IPS-18c (cell line): ENCODE results near the gene ZDHHC8.

Experiments used
- H3K4me3 ChIP-seq: 2 replicates; pipeline ENCODE4 v1.7.0; 2013; ENCODE audit warnings: low read depth, mild to moderate bottlenecking, low read length, moderate library complexity; ENCODE audit not compliant: insufficient read depth
- H3K9me3 ChIP-seq: one replicate; pipeline ENCODE4 v1.6.1; 2013; ENCODE audit warnings: mild to moderate bottlenecking, low read length, moderate library complexity; ENCODE audit not compliant: control insufficient read depth, insufficient read depth

ZDHHC8 gene, protein sequence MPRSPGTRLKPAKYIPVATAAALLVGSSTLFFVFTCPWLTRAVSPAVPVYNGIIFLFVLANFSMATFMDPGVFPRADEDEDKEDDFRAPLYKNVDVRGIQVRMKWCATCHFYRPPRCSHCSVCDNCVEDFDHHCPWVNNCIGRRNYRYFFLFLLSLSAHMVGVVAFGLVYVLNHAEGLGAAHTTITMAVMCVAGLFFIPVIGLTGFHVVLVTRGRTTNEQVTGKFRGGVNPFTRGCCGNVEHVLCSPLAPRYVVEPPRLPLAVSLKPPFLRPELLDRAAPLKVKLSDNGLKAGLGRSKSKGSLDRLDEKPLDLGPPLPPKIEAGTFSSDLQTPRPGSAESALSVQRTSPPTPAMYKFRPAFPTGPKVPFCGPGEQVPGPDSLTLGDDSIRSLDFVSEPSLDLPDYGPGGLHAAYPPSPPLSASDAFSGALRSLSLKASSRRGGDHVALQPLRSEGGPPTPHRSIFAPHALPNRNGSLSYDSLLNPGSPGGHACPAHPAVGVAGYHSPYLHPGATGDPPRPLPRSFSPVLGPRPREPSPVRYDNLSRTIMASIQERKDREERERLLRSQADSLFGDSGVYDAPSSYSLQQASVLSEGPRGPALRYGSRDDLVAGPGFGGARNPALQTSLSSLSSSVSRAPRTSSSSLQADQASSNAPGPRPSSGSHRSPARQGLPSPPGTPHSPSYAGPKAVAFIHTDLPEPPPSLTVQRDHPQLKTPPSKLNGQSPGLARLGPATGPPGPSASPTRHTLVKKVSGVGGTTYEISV

DNA sequence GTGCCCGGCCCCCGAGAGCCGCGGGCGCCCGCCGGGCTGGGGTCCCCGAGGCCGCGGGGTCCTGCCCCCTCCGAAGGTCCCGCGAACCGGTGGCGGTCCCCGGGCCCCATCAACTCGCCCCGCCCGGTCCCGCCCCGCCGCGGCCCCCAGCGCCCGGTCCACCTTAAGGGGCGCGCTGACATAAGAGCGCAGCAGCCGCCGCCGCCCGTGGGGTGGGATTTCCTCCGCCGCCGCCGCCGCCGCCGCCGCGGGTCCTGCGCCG, at the start of gene ZDHHC8:
Gene ZDHHC8 (plus strand): TSS at position 208 of the 262 bp plus-strand sequence. CDS start 144 bp downstream, outside the sequence.
- peak within 1 kb of the TSS; percentile 68 for H3K4me3 ChIP-seq

DNA sequence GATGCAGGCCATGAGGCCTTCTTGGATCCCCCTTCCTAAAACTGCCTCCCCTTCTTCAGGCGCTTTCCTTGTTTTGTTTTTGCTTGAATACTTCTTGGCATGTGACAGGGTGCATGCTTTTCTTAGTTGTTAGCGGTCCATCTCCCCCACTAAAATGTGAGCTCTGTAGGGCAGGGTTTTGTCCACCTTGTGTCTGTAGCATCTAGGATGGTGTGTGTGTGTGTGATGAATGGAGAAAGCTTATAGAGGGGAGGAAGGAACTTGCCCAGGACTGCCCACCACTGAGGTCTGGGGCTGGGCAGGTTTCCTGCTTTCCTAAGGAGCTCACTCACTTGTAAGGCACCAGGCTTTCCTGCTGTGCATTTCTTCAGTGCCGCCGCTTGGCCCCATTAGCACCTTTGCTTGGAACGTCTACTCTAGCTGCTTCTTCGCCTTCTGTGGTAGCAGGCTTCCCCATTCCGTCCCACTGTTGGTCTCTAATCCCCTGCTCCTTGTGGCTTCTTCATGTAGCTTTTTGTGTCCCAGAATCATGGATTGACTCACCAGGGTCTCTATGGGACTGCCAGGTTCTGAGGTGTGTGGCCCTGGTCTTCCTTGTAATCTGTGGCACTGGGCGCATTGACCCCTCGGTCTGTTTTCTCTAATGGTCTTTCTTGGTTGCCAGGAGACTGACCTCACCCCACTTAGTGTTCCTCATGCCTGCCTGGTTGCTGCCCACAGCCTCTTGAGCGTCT, 48.3 kb upstream of the ZDHHC8 start:
- H3K9me3 ChIP-seq = no peaks in the 10 kb centered on the region

More for the DNA sequence above, at the start of gene ZDHHC8:
- no peaks in the 10 kb centered on the region for H3K9me3 ChIP-seq

DNA sequence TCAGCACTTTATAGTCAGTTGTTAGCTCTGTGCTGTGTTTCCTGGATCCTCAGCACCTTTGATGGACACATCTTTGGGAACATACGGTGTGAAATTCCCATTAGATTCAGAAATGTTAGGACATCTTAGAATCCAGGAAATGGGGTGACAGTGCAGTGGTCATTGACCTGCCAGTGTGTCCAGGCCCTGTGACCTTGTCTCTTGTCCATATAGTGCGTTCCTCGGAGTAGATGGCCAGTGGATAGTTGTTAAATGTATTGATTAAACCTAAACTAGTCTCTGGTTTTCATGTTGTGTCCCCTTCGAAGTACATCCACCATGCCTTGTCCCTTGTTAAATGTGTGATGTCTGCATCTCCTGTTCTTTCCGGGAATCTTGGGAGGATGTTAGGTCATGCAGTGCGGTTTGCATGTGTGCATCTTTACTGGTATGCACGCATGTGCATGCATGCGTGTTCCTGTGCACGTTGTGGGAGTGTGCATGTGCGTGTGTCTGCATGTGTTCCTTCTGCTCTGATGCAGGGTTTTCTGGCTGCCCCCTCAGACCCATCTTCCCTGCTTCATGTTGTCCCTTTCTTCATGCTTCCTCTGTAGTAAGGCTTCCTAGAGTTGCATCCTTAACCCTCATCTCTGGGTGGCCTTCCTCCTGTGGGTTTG, 47.6 kb upstream of the ZDHHC8 start:
- H3K4me3 ChIP-seq = no peak overlapping the region
- no peaks in the 10 kb centered on the region for H3K9me3 ChIP-seq

More for the DNA sequence above, 48.3 kb upstream of the ZDHHC8 start:
- no peak overlapping the region for H3K4me3 ChIP-seq

DNA sequence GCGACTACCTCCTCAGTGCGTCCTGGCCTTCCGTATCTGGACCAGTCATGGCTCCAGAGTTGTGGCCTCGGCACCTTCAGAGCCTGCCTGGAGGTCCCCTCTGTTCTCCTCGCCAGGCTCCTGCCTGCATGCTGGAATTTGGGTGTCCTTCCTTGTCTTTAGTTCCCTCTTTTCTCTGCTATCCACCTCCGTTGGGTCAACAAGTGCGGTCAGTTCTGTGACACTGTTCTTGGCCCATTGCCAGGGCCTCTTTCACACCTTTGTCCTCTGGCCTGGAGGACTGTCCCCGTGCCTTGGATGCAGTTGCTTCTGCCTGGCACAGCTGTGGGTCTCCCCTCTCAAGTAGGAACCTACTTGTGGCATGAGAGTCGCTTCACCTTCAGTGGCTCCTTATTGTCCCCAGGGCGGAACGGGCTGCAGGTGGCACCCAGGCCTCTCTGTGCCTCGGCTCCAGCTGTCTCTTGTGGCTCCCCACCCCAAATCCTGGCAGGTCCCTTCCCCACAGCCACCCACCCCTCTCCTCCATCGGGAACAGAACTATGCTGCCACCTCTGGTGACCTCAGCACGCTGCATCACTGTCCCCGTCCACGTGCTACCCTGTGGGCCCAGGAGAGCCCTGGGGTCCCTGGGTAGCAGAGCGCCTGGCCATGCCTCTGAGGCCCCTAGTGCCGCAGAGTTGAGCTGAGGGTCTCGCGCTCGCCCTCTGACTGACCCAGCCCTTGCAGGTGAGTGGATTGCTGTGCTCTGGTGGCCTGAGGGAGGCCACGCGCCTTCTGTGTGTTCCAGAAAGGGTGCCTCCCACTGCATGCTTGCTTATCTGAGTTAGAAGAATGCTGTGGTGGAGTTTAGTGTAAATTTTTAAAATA, 46.8 kb upstream of the ZDHHC8 start:
- H3K4me3 ChIP-seq = no peak overlapping the region
- H3K9me3 ChIP-seq = no peaks in the 10 kb centered on the region

DNA sequence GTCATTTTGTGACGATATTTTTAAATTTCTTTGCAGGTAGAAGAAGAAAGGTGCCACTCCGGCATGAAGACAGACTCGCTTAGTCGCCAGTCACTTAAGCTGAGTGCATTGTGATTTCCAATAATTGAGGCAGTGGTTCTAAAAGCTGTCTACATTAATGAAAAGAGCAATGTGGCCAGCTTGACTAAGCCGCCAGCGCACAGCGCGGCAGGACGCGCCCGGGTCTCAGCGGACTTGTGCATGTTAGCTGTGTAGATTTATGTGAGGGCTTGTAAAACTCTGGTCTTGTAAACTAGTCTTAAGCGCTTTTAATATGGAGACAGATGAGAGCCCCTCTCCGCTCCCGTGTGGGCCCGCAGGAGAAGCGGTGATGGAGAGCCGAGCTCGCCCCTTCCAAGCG, 46.0 kb upstream of the ZDHHC8 start:
- no peak overlapping the region for H3K4me3 ChIP-seq
- H3K9me3 ChIP-seq = no peaks in the 10 kb centered on the region

DNA sequence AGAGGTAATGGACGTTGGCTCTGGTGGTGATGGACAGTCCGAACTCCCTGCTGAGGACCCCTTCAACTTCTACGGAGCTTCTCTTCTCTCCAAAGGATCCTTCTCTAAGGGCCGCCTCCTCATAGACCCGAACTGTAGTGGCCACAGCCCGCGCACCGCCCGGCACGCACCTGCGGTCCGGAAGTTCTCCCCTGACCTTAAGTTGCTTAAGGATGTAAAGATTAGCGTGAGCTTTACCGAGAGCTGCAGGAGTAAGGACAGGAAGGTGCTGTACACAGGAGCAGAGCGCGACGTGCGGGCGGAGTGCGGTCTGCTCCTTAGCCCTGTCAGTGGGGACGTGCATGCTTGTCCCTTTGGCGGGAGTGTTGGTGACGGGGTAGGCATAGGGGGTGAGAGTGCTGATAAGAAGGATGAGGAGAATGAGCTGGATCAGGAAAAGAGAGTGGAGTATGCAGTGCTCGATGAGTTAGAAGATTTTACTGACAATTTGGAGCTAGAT, 45.5 kb upstream of the ZDHHC8 start:
- Histone ChIP-seq H3K4me3 (no peak overlapping the region), H3K9me3 (no peaks in the 10 kb centered on the region)

DNA sequence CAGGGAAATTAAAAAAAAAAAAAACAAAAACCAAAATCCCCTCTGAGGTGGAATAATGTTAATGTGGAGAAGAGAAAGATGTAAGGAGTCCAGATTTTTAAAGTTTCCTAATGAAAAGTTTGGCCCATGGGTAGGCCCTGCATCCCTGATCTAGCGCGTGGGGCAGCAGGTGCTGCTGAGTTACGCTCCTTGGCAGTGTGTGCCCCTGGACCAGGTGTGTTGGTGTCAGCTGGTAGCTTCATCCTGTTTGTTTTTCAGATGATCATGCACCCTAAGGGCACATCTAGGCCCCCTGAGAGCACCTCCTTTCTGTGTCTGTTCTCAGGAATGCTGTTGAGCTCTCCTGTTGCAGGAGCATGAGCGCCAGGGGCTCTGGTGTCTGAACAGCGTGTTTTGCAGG, 44.8 kb upstream of the ZDHHC8 start:
- no peak overlapping the region for H3K4me3 ChIP-seq
- no peaks in the 10 kb centered on the region for H3K9me3 ChIP-seq

DNA sequence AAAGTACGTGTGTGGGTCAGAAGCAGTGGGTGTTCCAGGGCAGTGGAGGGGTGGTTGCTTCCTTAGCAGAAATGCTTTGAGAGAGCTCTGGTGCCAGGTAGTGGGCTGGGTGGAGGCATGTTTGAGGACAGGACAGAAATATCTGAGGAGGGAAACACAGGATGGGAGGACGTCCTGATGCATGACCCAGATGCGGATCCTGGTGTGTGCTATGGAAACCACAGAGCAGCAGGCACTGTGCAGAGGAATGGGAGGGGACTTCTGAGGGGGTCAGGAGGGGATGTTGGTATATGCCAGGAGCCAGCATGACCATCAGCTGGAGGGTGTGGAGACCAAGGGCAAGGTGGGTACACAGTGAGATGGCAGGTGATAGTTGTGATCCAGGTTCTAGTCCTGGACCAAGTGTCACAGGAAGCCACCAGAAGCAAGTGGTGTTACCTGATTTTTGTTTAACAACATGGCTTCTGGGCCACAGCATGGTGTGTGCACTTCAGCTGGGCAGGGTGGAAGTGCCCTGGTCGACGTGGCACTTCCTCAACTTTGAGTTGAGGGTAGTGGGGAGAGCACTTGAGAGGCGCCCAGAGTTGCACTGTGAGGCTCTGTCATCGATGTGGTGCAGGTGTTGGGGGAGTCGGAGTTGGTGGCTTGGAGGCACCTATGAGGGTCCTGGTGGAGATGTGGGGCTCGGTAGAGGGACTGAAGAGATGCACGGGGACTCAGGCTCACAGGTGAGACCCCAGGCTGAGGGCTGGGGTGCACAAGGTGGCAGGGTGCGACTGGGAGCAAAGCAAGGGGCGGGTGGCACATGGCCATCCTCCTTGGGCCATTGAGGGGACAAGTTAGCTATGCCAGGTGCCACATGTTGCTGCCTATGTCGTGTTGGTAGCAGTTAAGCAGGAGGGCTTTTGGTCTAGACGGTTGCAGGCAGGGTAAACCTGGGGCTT, 44.0 kb upstream of the ZDHHC8 start:
- Histone ChIP-seq H3K9me3 (no peaks in the 10 kb centered on the region), H3K4me3 (no peak overlapping the region)

DNA sequence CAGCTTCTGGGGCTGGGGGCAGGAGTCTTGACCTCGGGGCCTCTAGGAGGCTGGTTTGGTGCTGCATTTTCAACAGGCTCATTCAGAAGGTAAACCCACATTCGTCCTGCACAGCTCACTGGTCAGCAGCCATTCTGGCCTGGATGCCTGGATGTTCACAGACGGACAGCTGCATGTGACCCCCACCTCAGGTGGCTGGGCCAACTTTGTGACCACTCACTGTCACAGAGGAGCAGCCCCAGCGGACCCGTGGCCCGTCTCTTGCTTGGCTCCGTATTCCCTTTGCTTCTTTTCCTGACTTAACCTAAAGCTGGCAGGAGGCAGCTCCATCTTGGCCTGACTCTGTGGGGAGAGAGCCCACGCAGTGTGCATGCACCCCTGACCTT, 43.3 kb upstream of the ZDHHC8 start:
- Histone ChIP-seq H3K4me3 (no peak overlapping the region), H3K9me3 (no peaks in the 10 kb centered on the region)

DNA sequence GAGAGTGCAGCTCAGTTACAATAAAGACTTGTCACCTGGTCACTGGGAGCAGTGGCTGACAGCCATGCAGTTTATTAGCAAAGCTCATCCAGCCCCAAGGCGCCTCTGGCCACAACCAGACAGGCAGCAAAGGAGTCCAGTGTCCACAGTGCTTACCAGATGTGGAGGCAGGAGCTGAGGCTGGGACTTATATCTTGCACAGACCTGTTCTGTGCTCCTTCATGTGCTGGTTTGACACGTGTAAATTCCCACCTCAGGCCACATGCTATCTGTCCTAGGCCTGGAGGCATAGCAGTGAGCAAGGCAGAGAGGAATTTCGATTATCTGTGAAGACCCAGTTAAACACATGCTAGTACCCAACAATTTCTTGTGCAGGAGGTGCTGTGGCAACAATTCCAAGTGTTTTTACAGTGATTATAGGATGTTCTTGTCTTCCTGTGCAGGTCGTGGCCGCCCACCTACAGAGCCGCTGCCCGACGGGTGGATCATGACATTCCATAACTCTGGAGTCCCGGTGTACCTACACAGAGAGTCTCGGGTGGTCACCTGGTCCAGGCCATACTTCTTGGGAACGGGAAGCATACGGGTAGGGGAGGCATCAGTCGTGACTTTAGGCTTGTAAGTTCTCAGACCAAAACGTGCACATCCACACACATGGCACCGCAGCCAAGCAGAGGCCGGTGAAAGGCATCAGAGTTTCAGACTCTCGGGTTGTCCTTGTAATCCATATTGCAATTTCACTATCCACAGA, 42.2 kb upstream of the ZDHHC8 start:
- Histone ChIP-seq H3K9me3 (no peaks in the 10 kb centered on the region), H3K4me3 (no peak overlapping the region)

DNA sequence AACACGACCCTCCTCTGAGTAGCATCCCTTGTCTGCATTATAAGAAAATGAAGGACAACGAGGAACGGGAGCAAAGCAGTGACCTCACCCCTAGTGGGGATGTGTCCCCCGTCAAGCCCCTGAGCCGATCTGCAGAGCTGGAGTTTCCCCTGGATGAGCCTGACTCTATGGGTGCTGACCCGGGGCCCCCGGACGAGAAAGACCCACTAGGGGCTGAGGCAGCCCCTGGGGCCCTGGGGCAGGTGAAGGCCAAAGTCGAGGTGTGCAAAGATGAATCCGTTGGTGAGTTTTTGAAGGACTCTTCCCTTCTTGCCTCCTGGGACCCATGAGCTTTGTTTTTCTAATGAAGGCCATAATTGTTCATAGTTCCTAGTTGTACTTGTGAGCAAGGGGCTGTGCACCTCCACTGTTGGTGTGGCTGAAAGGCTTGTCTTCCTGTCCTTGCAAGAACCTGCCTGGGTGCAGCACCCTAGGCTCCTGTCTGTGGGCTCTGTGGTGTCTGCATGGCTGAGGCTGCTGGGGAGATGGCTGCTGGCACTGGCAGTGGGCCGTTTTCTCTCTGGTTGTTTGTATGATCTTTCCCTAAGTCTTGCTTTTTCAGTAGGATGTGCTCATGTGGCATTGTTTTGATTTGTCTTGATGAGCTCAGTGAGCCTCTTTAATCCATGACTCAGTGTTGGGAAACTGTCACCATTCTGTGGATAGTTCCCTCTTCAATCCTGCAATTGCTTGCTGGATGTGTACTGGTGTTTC, 41.5 kb upstream of the ZDHHC8 start:
- H3K4me3 ChIP-seq = no peak overlapping the region
- no peaks in the 10 kb centered on the region for H3K9me3 ChIP-seq

DNA sequence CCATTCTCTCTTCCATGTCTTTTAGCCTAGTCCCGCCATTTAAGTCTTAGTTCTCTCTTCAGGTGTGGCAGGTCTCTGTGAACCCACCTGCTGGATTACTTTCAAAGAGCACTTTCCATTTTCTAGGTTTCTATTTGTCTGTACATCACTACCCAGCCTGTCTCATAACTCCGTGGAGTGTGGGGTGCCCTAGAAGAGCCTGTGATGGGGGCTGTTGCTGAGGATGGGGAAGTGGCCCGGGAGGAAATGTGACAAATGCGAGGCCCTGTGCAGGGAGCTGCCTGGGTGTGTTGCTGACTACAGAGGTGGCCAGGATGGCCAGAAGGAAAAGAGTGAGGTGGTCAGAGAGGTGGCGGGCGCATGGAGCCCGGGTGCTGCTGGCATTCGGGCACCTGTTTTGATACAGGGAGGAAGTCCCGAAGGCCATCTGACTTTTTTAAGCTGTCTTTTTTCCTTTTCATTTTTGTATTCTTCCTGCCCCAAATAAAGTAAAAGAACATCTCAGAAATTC, 40.8 kb upstream of the ZDHHC8 start:
- Histone ChIP-seq H3K4me3 (no peak overlapping the region), H3K9me3 (no peaks in the 10 kb centered on the region)

DNA sequence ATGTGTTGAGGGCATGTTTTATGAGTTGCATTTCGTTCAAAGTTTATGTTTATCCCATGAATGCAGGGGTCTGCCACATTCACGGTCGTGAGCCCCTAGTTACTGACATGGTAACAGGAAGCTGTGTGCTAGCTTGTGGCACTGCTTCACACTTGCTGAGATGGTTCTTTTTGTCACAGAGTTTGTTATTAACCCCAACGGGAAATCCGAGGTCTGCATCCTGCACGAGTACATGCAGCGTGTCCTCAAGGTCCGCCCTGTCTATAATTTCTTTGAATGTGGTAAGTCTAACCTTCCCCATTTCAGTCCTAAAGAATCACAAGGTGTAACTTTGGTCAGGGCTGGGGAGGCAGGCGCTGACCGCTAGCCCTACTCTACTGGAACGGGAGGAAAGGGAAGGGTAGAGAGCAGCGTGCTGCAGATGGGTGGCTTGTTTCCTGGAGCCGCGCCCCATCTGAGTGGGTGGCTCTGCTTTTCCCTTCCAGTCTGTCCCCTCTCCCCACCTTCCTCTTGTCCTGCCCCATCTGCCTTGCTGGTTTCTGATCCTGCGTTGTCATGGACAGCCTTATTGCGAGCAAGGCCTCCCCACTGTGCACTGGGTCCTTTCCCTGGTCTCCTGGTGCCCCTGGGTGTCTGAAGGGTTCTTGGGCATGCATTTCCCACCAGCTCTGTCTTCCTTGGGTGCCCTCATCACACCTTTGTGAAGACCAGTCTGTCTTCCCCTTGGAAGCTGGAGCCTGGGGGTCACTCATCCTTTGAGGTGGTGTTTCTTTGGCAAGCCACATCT, 39.7 kb upstream of the ZDHHC8 start:
- Histone ChIP-seq H3K4me3 (no peak overlapping the region), H3K9me3 (no peaks in the 10 kb centered on the region)

DNA sequence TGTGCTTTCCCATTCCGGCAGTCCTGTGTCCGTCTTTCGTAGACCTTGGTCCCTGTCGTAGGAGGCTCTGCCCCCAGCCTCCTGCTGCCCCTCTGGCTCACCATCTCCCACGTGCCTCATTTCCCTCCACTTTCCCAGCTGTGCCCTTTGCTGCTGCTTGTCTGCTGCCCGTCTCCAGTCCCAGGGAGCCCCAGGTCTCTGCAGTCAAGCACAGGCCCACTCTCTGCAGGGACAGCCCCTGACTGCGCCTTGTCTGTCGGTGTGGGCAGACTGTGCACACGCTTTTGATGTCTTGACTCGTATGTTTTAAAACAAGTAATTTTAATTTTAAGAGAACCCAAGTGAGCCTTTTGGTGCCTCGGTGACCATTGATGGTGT, 39.1 kb upstream of the ZDHHC8 start:
- no peak overlapping the region for H3K4me3 ChIP-seq
- H3K9me3 ChIP-seq = no peaks in the 10 kb centered on the region
